H1 (cell line): ENCODE measurements around the gene NKAPD1.

Experiments used
- BACH1 ChIP-seq: IDR thresholded peaks from 2 replicates; pipeline ENCODE4 v1.6.1; 2012; ENCODE audit warnings: low read length, improper control_type of control experiment
- E2F6 ChIP-seq: IDR thresholded peaks from 2 replicates; pipeline ENCODE4 v1.6.1; 2012; ENCODE audit warnings: inconsistent platforms
- EP300 ChIP-seq, 2 experiments: IDR thresholded peaks; 1 replicate in 1 of 2; 2 replicates in 1 of 2; pipeline ENCODE4 v1.6.1; 2011 to 2012; ENCODE audit warnings: low read depth in 2 of 2, low read length in 2 of 2, mild to moderate bottlenecking in 2 of 2, borderline replicate concordance in 1 of 2, inconsistent platforms in 1 of 2, moderate library complexity in 1 of 2
- GABPA ChIP-seq: IDR thresholded peaks from 2 replicates; pipeline ENCODE4 v1.6.1; 2011; ENCODE audit warnings: mild to moderate bottlenecking, low read length, moderate library complexity, borderline replicate concordance; ENCODE audit not compliant: insufficient read depth
- POLR2A ChIP-seq, 2 experiments: IDR thresholded peaks; 1 replicate in 1 of 2; 2 replicates in 1 of 2; pipeline ENCODE4 v1.6.1; 2011; ENCODE audit warnings: low read depth in 2 of 2, low read length in 2 of 2, mild to moderate bottlenecking in 2 of 2; ENCODE audit errors: control extremely low read depth in 1 of 2
- POLR2AphosphoS5 ChIP-seq: IDR thresholded peaks from 2 replicates; pipeline ENCODE4 v1.6.1; 2011; ENCODE audit warnings: low read depth, low read length
- SRF ChIP-seq: IDR thresholded peaks from 2 replicates; pipeline ENCODE4 v1.6.1; 2011; ENCODE audit warnings: mild to moderate bottlenecking, low read depth, low read length, moderate library complexity
- TAF1 ChIP-seq: IDR thresholded peaks from 2 replicates; pipeline ENCODE4 v1.6.1; 2011; ENCODE audit warnings: mild to moderate bottlenecking, low read depth, low read length

GRCh38 chr11:112127056-112127455 lies 53.0 kb downstream of the NKAPD1 start:
- no peak for TF ChIP-seq E2F6
- TF ChIP-seq POLR2A (IDR thresholded peaks at IDR 0.05; ENCODE audit: control extremely low read depth in 1 of 2, low read depth in 2 of 2, low read length in 2 of 2): no peak
- no peak for TF ChIP-seq POLR2AphosphoS5
- TF ChIP-seq GABPA: no peak
- no peak for TF ChIP-seq BACH1
- no peak for TF ChIP-seq SRF
- no peak for TF ChIP-seq TAF1
- no peak for TF ChIP-seq EP300 (IDR thresholded peaks at IDR 0.05; ENCODE audit: borderline replicate concordance in 1 of 2, low read depth in 2 of 2, low read length in 2 of 2)
